Measurements from ENCODE around the gene NKX2-4. TPM values are rescaled to one million over a fixed set of nuclear protein-coding genes. Genes with fewer than 3 reads are reported as not detected.

The NKX2-4 gene
- polyA plus RNA-seq (2011; rRNA removed) (not detected in 2 replicates), polyA plus RNA-seq (2017; fragmentation: RNase III; extraction: RNeasy Plus Mini Kit Qiagen cat#74134 plus additional on column Dnase treatment) (not detected in 3 replicates), polyA minus RNA-seq (2011; rRNA and poly(A)+ RNA removed) (not detected in 2 replicates)
- 0.01 and 0.03 TPM in 2 replicates for polyA plus RNA-seq (2012; cell fraction: cytosol; rRNA removed)
- not detected in 2 replicates for polyA plus RNA-seq (2012; cell fraction: nucleus; rRNA removed)

DNA sequence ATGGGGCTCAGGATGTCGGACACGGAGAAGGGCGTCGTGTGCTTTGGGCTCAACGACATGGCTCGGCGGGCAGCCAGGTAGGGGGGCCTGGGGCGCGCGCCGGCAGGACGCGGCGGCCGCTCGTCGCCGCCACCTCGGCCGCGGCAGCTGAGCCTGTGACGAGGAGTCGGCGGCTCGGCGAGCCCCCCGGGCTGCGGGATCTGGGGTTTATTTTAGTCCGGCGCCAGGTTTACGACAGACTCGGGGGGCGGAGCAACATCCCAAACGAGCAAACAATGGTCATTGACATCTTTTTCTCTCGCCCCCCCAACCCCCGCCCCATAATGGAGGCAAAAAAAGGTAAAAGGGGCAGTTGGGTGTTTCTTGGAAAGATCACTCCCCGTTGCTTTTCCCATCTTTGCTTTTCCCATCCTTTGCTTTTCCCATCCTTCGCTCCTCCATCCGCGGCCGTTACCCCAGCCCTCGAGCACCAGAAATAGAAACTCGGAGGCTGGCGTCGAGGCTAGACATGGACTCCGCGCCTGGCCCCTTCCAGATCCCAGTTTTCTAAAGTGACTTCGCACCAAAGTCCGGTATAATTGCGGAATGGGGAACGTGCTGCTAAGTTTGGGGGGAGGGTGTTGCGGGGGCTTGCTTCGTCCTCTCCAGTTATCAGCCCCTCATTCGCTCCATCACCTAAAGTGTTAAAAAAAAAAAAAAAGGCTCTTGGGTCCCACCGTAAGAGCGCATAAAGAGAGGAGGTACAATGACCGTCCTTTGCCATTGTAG lies at the start of gene NKX2-4:
TSS of gene NKX2-4 (minus strand) at position 186 of the 768 bp plus-strand sequence. CDS start at position 59, 127 bp downstream.
- ChIA-PET CTCF (no interaction called here), POLR2A (no interaction called here)
- Histone ChIP-seq H3K4me2 (peak within 1 kb of the TSS; percentile 99), H3K4me3 (peak within 1 kb of the TSS; percentile 63), H3K4me1 (peaks cover 5% of the 10 kb centered on the region; the same call in 2 of the 3 replicates), H3K27ac (peak within 1 kb of the TSS in 1 of 2 experiments; percentile 70; a peak in 3 of 6 replicates), H3K9me3 (no peaks in the 10 kb centered on the region)
- DNase-seq (ENCODE audit: low read depth in 1 of 2, low spot score in 1 of 2) = no peak
- FAIRE-seq = no peak
- WGBS (ENCODE audit: missing lambda C conversion rate) = 28% methylated on average over 35 of the region's 57 CpGs
- TF ChIP-seq TFCP2L1 (CRISPR knock-in tag; IDR thresholded peaks at IDR 0.05) = no peak
- TF ChIP-seq POLR2A (IDR thresholded peaks at IDR 0.05; ENCODE audit: low read length) = no peak
- TF ChIP-seq NFE2L2 (conservative IDR thresholded peaks at IDR 0.05; ENCODE audit: low read length) = no peak
- no peak for TF ChIP-seq ESRRA (IDR thresholded peaks at IDR 0.05; ENCODE audit: borderline replicate concordance, low read length)
- peak; percentile 17 to 32; a peak in 4 of 6 replicates for ATAC-seq

DNA sequence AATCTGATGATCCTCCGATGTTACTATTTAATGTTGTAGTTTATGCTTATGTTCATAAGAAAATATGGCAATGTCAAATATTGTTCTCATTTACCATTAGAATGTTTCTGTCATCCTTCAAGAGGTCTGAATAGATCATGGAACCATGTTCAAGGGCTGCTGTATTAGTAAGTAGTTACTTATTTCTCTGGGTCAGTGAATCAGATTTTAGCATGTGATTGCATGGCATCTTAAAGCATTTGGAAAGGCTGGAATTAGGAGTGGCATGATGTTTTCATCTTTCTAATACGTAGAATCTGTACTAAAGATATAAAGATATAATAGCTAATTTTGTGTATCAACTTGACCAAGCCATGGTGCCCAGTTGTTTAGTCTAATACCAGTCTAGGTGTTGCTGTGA lies 40.5 kb upstream of the NKX2-4 start:
- Histone ChIP-seq H3K4me3 (no peak overlapping the region), H3K4me1 (0 out of 3 replicates have a peak, but pooled peaks cover 3% of the 10 kb centered on the region), H3K27ac (no peak overlapping the region), H3K9me3 (no peaks in the 10 kb centered on the region), H3K4me2 (no peak overlapping the region)
- no peak for TF ChIP-seq EHMT2 (IDR thresholded peaks at IDR 0.05; ENCODE audit: low read depth)
- TF ChIP-seq HOXB13 (CRISPR knock-in tag; IDR thresholded peaks at IDR 0.05; ENCODE audit: low read depth) = no peak
- TF ChIP-seq SMC3 (IDR thresholded peaks at IDR 0.05) = no peak
- no peak for TF ChIP-seq RARB (CRISPR knock-in tag; IDR thresholded peaks at IDR 0.05)
- TF ChIP-seq CBX2 (IDR thresholded peaks at IDR 0.05; ENCODE audit: borderline replicate concordance, low read depth) = no peak
- TF ChIP-seq POLR2AphosphoS2 (conservative IDR thresholded peaks at IDR 0.05; ENCODE audit: low read length) = no peak
- no peak for TF ChIP-seq ZC3H11A (IDR thresholded peaks at IDR 0.05)
- no peak for TF ChIP-seq TFCP2L1 (CRISPR knock-in tag; IDR thresholded peaks at IDR 0.05)
- TF ChIP-seq, protein P1, sequence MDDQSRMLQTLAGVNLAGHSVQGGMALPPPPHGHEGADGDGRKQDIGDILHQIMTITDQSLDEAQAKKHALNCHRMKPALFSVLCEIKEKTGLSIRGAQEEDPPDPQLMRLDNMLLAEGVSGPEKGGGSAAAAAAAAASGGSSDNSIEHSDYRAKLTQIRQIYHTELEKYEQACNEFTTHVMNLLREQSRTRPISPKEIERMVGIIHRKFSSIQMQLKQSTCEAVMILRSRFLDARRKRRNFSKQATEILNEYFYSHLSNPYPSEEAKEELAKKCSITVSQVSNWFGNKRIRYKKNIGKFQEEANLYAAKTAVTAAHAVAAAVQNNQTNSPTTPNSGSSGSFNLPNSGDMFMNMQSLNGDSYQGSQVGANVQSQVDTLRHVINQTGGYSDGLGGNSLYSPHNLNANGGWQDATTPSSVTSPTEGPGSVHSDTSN (IDR thresholded peaks at IDR 0.05) = no peak
- TF ChIP-seq RFX5 (IDR thresholded peaks at IDR 0.05) = no peak
- no peak for TF ChIP-seq FOXS1 (CRISPR knock-in tag; IDR thresholded peaks at IDR 0.05)
- no peak for TF ChIP-seq RNF2 (IDR thresholded peaks at IDR 0.05; ENCODE audit: borderline replicate concordance, low read depth)
- no peak for TF ChIP-seq HOXB5 (CRISPR knock-in tag; IDR thresholded peaks at IDR 0.05)
- no peak for TF ChIP-seq ZNF302 (CRISPR knock-in tag; IDR thresholded peaks at IDR 0.05)
- no peak for TF ChIP-seq FOSB (CRISPR knock-in tag; IDR thresholded peaks at IDR 0.05)
- TF ChIP-seq, protein P2, sequence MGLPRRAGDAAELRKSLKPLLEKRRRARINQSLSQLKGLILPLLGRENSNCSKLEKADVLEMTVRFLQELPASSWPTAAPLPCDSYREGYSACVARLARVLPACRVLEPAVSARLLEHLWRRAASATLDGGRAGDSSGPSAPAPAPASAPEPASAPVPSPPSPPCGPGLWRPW (IDR thresholded peaks at IDR 0.05) = no peak
- TF ChIP-seq KDM1A (IDR thresholded peaks at IDR 0.05; ENCODE audit: low read depth) = no peak
- TF ChIP-seq, protein P3, sequence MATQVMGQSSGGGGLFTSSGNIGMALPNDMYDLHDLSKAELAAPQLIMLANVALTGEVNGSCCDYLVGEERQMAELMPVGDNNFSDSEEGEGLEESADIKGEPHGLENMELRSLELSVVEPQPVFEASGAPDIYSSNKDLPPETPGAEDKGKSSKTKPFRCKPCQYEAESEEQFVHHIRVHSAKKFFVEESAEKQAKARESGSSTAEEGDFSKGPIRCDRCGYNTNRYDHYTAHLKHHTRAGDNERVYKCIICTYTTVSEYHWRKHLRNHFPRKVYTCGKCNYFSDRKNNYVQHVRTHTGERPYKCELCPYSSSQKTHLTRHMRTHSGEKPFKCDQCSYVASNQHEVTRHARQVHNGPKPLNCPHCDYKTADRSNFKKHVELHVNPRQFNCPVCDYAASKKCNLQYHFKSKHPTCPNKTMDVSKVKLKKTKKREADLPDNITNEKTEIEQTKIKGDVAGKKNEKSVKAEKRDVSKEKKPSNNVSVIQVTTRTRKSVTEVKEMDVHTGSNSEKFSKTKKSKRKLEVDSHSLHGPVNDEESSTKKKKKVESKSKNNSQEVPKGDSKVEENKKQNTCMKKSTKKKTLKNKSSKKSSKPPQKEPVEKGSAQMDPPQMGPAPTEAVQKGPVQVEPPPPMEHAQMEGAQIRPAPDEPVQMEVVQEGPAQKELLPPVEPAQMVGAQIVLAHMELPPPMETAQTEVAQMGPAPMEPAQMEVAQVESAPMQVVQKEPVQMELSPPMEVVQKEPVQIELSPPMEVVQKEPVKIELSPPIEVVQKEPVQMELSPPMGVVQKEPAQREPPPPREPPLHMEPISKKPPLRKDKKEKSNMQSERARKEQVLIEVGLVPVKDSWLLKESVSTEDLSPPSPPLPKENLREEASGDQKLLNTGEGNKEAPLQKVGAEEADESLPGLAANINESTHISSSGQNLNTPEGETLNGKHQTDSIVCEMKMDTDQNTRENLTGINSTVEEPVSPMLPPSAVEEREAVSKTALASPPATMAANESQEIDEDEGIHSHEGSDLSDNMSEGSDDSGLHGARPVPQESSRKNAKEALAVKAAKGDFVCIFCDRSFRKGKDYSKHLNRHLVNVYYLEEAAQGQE (IDR thresholded peaks at IDR 0.05) = no peak
- FAIRE-seq = peak; percentile 67
- ChIA-PET CTCF (interaction anchor here (1.7 to 1.9 kb wide), 2 partner anchors 67 to 202 kb away, joined by 5 to 7 read pairs; no protein-coding TSS in a partner anchor), POLR2A (no interaction called here)
- 49% methylated on average over 2 of the region's 2 CpGs for WGBS (ENCODE audit: missing lambda C conversion rate)
- DNase-seq (ENCODE audit: low read depth in 1 of 2, low spot score in 1 of 2) = no peak
- no peak for ATAC-seq

Data from A549 (cell line).